ENCODE data around the gene GFOD2.

The GFOD2 gene

DNA sequence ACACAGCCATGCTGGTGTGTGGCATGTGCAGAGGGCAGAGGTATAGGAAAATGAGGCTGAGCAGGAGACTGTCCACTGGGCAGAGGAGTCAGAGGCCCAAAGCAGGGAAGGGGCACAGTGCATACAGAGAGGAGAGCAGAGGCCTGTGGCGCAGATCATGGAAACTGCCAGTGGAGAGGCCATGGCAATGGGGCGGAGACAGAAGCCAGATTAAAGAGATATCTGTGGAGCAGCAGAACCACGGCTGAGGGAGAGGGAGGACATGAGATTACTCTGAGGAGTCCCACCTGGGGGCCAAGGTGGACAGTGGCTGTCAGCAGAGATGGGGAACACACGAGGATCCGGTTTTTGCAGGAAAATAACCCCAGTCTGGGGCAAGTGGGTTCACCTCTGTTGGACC, 44.0 kb upstream of the GFOD2 start:
- H3K4me3 ChIP-seq (ENCODE audit: low read length), result no peak overlapping the region
- TF ChIP-seq, protein P1, sequence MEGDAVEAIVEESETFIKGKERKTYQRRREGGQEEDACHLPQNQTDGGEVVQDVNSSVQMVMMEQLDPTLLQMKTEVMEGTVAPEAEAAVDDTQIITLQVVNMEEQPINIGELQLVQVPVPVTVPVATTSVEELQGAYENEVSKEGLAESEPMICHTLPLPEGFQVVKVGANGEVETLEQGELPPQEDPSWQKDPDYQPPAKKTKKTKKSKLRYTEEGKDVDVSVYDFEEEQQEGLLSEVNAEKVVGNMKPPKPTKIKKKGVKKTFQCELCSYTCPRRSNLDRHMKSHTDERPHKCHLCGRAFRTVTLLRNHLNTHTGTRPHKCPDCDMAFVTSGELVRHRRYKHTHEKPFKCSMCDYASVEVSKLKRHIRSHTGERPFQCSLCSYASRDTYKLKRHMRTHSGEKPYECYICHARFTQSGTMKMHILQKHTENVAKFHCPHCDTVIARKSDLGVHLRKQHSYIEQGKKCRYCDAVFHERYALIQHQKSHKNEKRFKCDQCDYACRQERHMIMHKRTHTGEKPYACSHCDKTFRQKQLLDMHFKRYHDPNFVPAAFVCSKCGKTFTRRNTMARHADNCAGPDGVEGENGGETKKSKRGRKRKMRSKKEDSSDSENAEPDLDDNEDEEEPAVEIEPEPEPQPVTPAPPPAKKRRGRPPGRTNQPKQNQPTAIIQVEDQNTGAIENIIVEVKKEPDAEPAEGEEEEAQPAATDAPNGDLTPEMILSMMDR (IDR thresholded peaks at IDR 0.05; ENCODE audit: low read depth, low read length), result no peak
- TF ChIP-seq EZH2phosphoT487 (IDR thresholded peaks at IDR 0.05; ENCODE audit: low read depth), result no peak

DNA sequence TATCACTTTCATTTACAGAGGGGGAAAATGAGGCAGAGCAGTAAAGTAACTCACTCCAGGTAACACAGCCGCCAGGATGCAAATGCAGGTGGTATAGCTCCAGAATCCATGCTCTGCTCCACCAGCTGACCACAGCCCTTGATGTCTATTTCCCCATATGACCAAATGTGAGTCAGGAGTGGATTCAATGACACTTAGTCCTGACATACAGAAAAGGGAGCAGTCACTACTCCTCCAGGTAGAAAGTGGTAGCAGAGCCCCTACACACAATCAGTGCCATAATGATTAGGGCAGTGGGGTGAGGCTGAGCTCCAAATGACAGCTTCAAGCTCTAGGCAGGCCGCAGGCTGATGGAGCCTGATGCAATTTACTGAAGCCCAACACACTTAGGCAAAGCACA, 43.3 kb upstream of the GFOD2 start:
- Histone ChIP-seq H4K20me1 (ENCODE audit: insufficient read depth, low read length) (0 out of 2 replicates have a peak, but pooled peaks cover 9% of the 10 kb centered on the region), H3K4me2 (ENCODE audit: low read length) (no peak overlapping the region)

More for the DNA sequence above, 44.0 kb upstream of the GFOD2 start:
- no peak overlapping the region for H3K4me2 ChIP-seq (ENCODE audit: low read length)
- no peaks in the 10 kb centered on the region for H3K9me3 ChIP-seq (ENCODE audit: insufficient read depth, low read length)
- no peak overlapping the region for H3K9ac ChIP-seq (ENCODE audit: low read length)
- no peaks in the 10 kb centered on the region for H3K79me2 ChIP-seq (ENCODE audit: low read length)
- no peak overlapping the region for H2AFZ ChIP-seq (ENCODE audit: low read depth, low read length)
- no peaks in the 10 kb centered on the region for H3K4me1 ChIP-seq (ENCODE audit: low read length)
- H3K27ac ChIP-seq (ENCODE audit: low read length), result no peak overlapping the region
- peaks cover 4% of the 10 kb centered on the region for H3K36me3 ChIP-seq (replicated peaks; ENCODE audit: low read depth, low read length)
- no peaks in the 10 kb centered on the region for H3K27me3 ChIP-seq (ENCODE audit: low read depth, low read length)
- 0 out of 2 replicates have a peak, but pooled peaks cover 9% of the 10 kb centered on the region for H4K20me1 ChIP-seq (ENCODE audit: insufficient read depth, low read length)

DNA sequence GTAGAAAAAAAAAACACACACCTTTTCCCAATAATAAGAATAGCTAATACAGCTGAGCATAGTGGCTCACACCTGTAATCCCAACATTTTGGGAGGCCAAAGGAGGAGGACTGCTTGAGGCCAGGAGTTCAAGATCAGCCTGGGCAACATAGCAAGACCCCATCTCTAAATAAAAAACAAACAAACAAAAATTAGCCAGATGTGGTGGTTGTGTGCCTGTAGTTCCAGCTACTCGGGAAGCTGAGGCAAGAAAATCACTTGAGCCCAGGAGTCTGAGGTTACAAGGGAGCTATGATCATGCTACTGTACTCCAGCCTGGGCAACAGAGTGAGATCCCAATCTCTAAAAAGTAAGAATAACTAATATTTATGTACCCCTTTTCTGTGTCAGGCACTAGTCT, 42.8 kb upstream of the GFOD2 start:
- no peaks in the 10 kb centered on the region for H3K4me1 ChIP-seq (ENCODE audit: low read length)
- no peaks in the 10 kb centered on the region for H3K9me3 ChIP-seq (ENCODE audit: insufficient read depth, low read length)
- no peak overlapping the region for H3K4me3 ChIP-seq (ENCODE audit: low read length)
- no peak overlapping the region for H3K27ac ChIP-seq (ENCODE audit: low read length)
- H3K4me2 ChIP-seq (ENCODE audit: low read length), result no peak overlapping the region
- H4K20me1 ChIP-seq (ENCODE audit: insufficient read depth, low read length), result 0 out of 2 replicates have a peak, but pooled peaks cover 9% of the 10 kb centered on the region
- H3K79me2 ChIP-seq (ENCODE audit: low read length), result no peaks in the 10 kb centered on the region
- H3K27me3 ChIP-seq (ENCODE audit: low read depth, low read length), result no peaks in the 10 kb centered on the region
- H3K9ac ChIP-seq (ENCODE audit: low read length), result no peak overlapping the region
- H3K36me3 ChIP-seq (replicated peaks; ENCODE audit: low read depth, low read length), result peaks cover 4% of the 10 kb centered on the region
- no peak for TF ChIP-seq EZH2phosphoT487 (IDR thresholded peaks at IDR 0.05; ENCODE audit: low read depth)
- TF ChIP-seq, protein P1 (IDR thresholded peaks at IDR 0.05; ENCODE audit: low read depth, low read length), result no peak
- no peak overlapping the region for H2AFZ ChIP-seq (ENCODE audit: low read depth, low read length)

More for the DNA sequence above, 43.3 kb upstream of the GFOD2 start:
- H3K4me1 ChIP-seq (ENCODE audit: low read length), result no peaks in the 10 kb centered on the region
- H3K27ac ChIP-seq (ENCODE audit: low read length), result no peak overlapping the region
- TF ChIP-seq, protein P1 (IDR thresholded peaks at IDR 0.05; ENCODE audit: low read depth, low read length), result no peak
- no peak for TF ChIP-seq EZH2phosphoT487 (IDR thresholded peaks at IDR 0.05; ENCODE audit: low read depth)
- no peaks in the 10 kb centered on the region for H3K9me3 ChIP-seq (ENCODE audit: insufficient read depth, low read length)
- H3K9ac ChIP-seq (ENCODE audit: low read length), result no peak overlapping the region
- H3K79me2 ChIP-seq (ENCODE audit: low read length), result no peaks in the 10 kb centered on the region
- H2AFZ ChIP-seq (ENCODE audit: low read depth, low read length), result no peak overlapping the region
- H3K4me3 ChIP-seq (ENCODE audit: low read length), result no peak overlapping the region
- no peaks in the 10 kb centered on the region for H3K27me3 ChIP-seq (ENCODE audit: low read depth, low read length)
- peaks cover 4% of the 10 kb centered on the region for H3K36me3 ChIP-seq (replicated peaks; ENCODE audit: low read depth, low read length)

DNA sequence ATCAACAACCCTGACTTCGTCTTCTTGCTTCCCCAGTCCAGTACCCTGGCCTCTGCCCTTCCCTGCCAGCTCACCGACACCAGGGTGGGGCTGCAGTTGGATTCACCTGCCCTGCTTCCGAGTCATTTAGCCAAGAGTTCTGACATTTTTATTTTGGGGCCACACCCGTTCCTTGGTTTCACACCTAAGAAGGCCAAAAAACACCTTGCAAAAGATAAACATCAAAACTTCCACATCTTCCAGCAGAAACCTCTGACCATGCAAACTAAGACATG, 41.8 kb upstream of the GFOD2 start:
- Histone ChIP-seq H3K79me2 (ENCODE audit: low read length) (no peaks in the 10 kb centered on the region), H3K4me3 (ENCODE audit: low read length) (no peak overlapping the region), H3K27ac (ENCODE audit: low read length) (no peak overlapping the region), H3K9ac (ENCODE audit: low read length) (no peak overlapping the region), H3K27me3 (ENCODE audit: low read depth, low read length) (no peaks in the 10 kb centered on the region), H3K36me3 (replicated peaks; ENCODE audit: low read depth, low read length) (peaks cover 4% of the 10 kb centered on the region), H3K9me3 (ENCODE audit: insufficient read depth, low read length) (no peaks in the 10 kb centered on the region), H2AFZ (ENCODE audit: low read depth, low read length) (no peak overlapping the region), H4K20me1 (ENCODE audit: insufficient read depth, low read length) (0 out of 2 replicates have a peak, but pooled peaks cover 9% of the 10 kb centered on the region), H3K4me1 (ENCODE audit: low read length) (no peaks in the 10 kb centered on the region), H3K4me2 (ENCODE audit: low read length) (no peak overlapping the region)
- TF ChIP-seq, protein P1 (IDR thresholded peaks at IDR 0.05; ENCODE audit: low read depth, low read length), result no peak
- TF ChIP-seq EZH2phosphoT487 (IDR thresholded peaks at IDR 0.05; ENCODE audit: low read depth), result no peak

Data from OCI-LY3 (cell line).